ENCODE results near the gene C19orf44. TPM values are rescaled to one million over a fixed set of nuclear protein-coding genes. Genes with fewer than 3 reads are reported as not detected.
"Not testable (repeated sequence)": the region's sequence is repeated elsewhere in the genome, so short reads cannot be mapped to it uniquely, and the experiment has no call there.

C19orf44 gene
- polyA plus RNA-seq, 4 donors, result 11.7 to 17.1 (median 16.3) TPM

DNA sequence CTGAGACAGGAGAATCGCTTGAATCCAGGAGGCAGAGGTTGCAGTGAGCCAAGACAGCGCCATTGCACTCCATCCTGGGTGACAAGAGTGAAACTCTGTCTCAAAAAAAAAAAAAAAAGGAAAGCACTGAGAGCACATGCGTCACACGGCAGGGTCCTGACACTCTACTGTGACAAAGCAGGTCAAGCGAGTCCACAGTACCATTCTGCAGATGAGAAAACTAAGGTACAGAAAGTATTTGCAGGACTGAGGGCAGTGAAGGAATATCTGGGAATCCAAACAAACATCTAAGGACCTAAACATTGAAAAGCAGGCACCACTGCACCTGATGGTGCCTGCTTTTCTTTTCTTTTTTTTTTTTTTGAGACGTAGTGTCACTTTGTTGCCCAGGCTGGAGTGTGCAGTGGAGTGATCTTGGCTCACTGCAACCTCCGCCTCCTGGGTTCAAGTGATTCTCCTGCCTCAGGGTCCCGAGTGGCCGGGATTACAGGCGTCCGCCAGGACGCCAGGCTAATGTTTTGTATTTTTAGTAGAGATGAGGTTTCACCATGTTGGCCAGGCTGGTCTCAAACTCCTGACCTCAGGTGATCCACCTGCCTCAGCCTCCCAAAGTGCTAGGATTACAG, 29.3 kb upstream of the C19orf44 start:
- DNase-seq (ENCODE audit: low read depth in 4 of 4, low spot score in 3 of 4), result not testable (repeated sequence)

DNA sequence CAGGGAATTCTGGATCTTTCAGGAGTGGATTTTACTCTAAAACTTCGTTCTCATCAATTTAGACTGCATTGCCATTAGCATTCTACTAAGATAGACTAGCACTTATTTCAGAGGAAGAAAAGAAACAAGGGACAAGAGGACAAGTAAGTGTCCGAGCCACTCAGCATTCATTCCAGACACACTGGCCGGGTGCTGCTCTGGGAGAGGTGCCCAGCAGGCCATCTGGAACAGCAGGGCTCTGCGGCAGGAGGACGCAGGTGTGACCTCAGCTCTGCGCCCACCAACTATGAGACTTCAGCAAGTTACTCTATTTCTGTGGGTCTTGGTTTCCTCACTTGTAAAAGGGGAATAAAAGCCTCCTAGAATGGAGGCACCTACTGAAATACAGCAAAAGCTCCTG, 28.6 kb upstream of the C19orf44 start:
- DNase-seq (ENCODE audit: low read depth in 4 of 4, low spot score in 3 of 4), result no peak

DNA sequence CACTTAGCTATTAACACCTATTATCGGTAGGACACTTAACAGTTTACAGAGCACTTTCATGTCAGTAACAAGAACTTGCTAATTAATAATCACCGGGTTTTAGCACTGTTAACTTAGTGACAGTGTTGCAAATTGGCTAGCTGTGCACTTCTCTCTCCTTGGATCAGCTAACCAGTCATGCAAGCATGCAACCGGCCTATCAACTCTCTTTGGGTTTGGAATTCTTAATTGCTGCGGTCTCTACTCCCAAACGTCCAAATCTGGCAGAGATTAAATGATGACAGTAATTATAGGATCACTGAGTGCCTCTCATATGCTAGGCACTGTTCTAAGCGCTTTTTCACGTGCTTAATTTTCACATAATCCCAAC, 25.7 kb upstream of the C19orf44 start:
- no peak for DNase-seq (ENCODE audit: low read depth in 4 of 4, low spot score in 3 of 4)

DNA sequence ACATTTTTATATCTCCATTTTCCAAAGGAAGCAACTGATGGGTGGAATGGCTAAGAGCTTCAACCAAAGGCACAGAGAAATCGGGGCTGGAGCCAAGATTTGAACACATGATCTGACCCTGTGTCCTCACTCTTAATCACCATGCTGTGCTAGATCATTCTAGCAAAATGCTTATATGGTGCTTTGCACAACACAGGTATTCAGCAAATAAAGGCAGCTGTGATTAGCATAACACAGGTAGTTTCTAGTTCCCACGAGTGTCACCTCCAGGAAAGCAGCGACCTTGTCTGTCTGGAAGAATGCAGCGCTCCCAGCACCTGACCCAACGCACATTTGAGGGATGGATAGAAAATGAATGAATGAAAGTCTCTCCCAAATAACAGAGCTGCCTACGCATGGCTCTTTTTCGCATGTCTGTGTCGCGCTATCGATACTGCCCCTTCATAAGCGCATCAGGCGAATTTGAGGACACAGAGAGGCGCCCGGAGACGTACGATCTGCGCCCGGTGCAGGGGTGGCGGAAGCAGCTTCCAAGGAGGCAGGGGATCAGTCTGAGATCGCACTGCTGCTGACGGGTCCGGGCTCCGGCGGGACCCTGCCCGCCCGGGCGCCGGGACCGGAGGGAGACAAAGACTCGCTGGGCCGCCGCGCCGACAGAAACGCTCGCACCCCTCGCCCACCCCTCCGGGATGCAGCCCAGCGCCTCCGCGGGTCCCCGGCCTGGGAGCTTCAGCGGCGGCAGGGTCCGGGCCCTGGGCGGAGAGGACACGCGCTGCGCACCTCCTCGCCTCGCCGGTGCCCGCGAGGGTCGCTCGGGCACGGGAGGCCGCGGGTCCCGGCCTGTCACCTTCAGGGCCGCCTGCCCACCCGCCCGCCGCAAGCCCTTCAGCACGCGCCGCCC, 25.0 kb upstream of the C19orf44 start:
- no peak for DNase-seq (ENCODE audit: low read depth in 4 of 4, low spot score in 3 of 4)

DNA sequence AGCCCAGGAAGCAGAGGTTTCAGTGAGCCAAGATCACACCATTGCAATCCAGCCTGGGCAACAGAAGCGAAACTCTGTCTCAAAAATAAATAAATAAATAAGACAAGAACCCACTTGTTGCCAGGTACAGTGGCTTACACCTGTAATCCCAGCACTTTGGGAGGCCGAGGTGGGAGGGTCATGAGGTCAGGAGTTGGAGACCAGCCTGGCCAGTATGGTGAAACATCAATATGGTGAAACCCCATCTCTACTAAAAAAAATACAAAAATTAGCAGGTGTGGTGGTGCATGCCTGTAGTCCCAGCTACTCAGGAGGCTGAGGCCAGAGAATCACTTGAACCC, 23.7 kb upstream of the C19orf44 start:
- not testable (repeated sequence) for DNase-seq (ENCODE audit: low read depth in 4 of 4, low spot score in 3 of 4)

DNA sequence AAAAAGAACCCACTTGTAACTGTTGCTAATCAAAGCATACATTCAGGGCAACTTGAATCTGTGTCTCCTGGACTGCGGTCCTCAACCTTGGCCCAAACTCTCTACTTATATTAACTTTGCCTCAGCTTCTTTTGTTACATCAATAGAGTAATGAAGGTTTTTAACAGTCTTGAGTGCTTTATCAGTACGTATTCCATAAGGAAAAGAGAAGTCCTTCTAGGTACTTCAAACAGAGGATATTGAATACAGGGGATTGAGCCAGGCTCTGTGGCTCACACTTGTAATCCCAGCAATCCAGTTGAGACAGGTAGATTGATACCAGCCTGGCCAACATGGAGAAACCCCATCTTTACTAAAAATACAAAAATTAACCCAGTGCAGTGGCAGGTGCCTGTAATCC, 23.2 kb upstream of the C19orf44 start:
- DNase-seq (ENCODE audit: low read depth in 4 of 4, low spot score in 3 of 4), result no peak

DNA sequence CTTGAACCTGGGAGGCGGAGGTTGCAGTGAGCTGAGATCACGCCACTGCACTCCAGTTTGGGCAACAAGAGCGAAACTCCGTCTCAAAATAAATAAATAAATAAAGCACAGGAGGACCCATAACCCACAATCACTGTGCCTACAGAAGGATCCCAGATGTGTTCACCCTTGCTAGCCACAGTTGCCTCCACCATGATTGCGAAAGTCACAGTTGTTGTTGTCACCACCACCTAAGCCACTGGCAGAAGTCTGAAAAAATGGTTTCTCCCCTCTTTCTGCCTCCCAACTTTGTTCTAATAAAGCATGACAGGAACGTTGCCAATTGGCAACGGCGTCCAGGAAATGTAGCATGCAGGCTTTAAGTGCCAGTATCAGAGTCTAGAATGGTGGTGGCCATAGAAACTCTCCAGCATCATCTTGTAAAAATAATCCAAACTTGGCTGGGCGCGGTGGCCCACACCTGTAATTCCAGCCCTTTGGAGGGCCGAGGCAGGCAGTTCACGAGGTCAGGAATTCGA, 22.3 kb upstream of the C19orf44 start:
- DNase-seq (ENCODE audit: low read depth in 4 of 4, low spot score in 3 of 4), result no peak

DNA sequence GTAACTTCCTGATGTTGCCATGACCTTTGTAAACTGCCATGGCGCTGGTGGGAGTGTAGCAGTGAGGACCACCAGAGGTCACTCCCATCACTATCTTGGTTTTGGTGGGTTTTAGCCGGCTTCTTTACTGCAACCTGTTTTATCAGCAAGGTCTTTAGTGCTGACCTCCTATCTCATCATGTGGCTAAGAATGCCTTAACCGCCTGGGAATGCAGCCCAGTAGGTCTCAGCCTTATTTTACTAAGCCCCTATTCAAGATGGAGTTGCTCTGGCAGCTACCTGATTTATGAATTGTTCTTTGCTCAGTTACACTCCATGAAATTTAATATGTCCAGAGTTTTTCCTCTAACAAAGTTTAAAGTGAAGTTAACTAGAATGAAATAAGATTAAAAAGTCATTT, 19.8 kb upstream of the C19orf44 start:
- DNase-seq (ENCODE audit: low read depth in 4 of 4, low spot score in 3 of 4), result no peak

DNA sequence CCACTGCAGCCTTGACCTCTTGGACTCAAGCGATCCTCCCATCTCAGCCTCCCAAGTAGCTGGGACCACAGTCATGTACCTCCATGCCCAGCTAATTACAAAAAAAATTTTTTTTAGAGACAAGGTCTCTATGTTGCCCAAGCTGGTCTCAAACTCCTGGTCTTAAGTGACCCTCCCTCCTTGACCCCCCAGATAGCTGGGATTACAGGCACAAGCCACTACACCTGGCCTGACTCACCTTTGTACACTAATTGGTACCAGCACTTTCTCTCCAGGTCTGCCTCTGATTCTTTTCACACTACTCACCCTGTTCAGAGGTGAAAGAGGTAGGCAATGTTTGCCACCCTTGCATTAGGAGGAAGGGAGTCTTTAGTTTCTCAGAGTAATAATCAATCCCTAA, 18.9 kb upstream of the C19orf44 start:
- no peak for DNase-seq (ENCODE audit: low read depth in 4 of 4, low spot score in 3 of 4)

DNA sequence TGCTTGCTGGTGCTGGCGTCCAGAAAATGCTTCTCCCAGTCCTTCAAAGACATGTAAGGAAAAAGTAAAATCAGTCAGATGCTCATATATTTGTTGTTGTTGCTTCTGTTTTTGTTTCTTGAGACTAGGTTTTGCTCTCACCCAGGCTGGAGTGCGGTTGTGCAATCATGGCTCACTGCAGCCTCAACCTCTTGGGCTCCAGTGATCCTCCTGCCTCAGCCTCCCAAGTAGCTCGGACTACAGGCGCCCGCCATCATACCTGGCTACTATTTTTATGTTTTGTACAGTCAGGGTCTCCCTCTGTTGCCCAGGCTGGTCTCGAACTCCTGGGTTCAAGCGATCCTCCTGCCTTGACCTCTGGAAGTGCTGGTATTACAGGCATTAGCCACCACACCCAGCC, 13.4 kb upstream of the C19orf44 start:
- no peak for DNase-seq (ENCODE audit: low read depth in 4 of 4, low spot score in 3 of 4)

DNA sequence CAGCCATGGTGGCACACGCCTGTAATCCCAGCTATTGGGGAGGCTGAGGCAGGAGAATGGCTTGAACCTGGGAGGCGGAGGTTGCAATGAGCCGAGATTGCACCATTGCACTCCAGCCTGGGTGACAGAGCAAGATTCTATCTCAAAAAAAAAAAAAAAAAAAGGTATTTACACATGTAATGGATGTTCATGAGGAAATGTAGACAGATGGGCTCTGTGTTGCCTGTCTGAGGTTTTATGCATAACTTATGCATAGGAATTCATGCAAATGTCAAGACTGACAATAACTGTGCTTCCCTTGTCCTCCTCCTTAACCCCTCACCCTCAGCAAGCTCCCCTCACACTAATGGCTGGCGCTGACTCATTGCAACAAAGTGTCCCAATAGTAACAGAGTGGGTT, 9.7 kb upstream of the C19orf44 start:
- not testable (repeated sequence) for DNase-seq (ENCODE audit: low read depth in 4 of 4, low spot score in 3 of 4)

DNA sequence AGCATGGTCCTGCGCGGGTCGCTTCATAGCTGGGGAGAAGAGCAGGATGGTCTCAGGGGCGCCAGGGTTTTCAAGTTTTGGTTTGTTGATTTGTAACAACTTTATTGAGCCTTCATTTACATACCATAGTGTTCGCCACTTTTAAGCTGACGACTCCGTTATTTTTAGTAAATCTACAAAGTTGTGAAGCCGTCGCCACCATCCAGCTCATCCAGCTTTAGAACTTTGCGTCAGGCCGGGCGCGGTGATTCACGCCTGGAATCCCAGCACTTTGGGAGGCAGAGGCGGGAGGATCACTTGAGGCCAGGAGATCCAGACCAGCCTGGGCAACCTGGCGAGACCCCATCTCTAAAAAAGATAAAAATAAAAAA, 404 bp downstream of the C19orf44 start:
- DNase-seq (ENCODE audit: low read depth in 4 of 4, low spot score in 3 of 4), result no peak

DNA sequence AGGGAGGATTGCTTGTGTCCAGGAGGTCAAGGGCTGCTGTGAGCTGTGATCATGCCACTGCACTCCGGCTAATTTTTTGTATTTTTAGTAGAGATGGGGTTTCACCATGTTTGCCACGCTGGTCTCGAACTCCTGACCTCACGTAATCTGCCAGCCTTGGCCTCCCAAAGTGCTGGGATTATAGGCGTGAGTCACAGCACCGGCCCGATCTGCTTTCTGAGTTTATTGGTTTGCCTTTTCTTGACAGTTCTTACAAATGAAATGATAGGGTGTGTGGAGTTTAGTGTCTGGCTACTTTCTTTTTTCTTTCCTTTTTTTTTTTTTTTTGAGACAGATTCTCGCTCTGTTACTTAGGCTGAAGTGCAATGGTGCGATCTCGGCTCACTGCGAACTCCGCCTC, 848 bp downstream of the C19orf44 start:
- DNase-seq (ENCODE audit: low read depth in 4 of 4, low spot score in 3 of 4), result no peak

DNA sequence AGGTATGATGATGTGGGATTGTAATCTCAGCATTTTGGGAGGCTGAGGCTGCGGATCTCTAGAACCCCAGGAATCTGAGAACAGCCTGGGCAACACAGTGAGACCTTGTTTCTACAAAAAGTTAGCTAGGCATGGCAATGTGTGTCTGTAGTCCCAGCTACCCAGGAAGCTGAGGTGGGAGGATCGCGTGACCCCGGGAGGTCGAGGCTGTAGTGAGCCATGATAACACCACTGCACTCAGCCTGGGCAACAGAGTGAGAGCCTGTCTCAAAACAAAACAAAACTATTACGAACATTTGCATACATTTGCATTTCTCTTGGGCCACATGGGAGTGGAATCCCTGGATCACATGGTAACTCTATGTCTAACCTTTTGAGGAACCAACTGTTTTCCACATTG, 1.6 kb downstream of the C19orf44 start:
- no peak for DNase-seq (ENCODE audit: low read depth in 4 of 4, low spot score in 3 of 4)

DNA sequence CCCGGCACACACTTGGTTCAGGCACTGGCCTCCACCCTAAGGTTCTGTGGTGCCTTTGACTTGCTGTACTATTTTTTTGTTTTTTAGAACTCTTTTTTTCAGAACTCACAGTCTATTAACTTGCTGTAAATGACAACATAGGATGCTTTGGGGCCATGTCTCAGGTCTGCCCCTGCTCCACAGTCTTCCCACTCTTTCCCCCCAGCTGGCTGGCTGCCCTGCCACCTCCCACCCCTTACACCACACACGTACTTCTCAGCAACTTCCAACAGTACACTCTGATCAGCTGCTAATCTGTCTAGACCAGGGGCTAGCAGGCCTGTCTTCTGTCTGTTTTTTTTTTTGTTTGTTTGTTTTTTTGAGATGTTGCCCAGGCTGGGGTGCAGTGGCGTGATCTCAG, 8.1 kb downstream of the C19orf44 start:
- no peak for DNase-seq (ENCODE audit: low read depth in 4 of 4, low spot score in 3 of 4)

DNA sequence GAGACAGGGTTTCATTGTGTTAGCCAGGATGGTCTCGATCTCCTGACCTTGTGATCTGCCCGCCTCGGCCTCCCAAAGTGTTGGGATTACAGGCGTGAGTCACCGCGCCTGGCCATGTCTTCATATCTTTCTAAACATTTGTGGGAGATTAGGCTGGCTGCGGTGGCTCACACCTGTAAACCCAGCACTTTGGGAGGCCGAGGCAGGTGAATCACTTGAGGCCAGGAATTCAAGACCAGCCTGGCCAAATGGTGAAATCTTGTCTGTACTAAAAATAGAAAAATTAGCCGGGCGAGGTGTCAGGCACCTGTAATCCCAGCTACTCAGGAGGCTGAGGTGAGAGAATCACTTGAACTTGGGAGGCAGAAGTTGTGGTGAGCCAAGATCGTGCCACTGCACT, 10.0 kb downstream of the C19orf44 start:
- not testable (repeated sequence) for DNase-seq (ENCODE audit: low read depth in 4 of 4, low spot score in 3 of 4)

DNA sequence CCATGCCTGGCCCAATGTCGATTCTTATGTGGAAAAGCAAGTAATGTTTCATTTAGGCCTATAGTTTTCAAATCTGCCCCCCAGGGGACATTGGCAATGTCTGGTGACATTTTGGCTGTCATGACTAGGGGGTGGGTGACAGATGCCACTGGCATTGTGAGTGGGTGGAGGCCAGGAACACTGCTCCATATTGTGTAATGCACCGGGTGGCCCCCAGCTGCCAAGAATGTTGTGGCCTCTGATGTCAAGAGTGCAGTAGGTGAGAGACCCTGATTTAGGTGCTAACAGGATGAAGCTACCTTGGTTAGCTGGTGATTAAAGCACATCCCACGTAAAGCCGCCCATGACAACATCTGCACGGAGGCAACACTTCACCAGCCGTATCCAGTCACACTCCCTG, 10.8 kb downstream of the C19orf44 start:
- no peak for DNase-seq (ENCODE audit: low read depth in 4 of 4, low spot score in 3 of 4)

DNA sequence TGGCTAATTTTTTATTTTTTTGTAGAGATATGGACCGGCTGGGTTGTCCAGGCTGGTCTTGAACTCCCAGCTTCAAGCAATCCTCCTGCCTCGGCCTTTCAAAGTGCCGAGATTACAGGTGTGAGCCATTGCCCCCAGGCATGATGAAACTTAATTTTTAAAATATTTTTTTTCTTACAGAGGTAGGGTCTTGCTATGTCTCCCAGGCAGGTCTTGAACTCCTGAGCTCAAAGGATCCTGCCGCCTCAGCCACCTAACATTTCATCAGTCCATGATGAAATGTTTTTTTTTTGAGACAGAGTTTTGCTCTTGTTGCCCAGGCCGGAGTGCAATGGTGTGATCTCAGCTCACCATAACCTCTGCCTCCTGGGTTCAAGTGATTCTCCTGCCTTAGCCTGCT, 12.4 kb downstream of the C19orf44 start:
- DNase-seq (ENCODE audit: low read depth in 4 of 4, low spot score in 3 of 4), result no peak

DNA sequence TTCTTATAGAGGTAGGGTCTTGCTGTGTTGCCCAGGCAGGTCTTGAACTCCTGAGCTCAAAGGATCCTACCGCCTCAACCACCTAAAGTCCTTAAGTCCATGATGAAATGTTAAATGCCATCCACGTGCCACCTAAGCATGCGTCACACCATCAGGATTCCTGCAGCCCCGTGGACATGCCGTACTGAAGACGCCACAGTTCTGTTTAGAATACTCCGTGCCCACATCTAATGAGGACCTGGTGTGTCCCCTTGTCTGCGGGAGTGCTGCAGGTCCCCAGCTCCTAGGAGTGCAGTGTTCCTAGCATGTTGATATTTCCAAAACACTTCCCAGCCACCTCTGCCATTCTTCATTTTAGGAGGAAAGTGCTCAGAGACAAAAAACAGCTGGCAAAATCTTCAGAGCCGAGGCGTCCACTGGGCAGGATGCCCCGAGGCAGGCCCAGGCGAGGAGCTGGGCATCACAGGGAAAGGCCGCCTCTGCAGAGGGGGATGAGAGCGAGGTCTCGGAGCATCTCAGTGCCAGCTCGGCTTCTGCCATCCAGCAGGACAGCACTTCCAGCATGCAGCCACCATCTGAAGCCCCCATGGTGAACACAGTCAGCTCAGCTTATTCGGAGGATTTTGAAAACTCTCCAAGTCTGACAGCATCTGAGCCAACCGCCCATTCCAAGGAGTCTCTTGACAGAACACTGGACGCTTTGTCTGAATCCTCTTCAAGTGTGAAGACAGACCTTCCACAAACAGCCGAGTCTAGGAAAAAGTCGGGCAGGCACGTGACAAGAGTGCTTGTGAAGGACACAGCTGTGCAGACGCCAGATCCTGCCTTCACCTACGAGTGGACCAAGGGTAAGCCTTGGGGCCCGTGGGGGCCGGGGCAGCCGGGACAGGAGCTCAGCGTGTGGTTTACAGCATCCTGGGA, 13.2 kb downstream of the C19orf44 start:
- DNase-seq (ENCODE audit: low read depth in 4 of 4, low spot score in 3 of 4), result no peak

DNA sequence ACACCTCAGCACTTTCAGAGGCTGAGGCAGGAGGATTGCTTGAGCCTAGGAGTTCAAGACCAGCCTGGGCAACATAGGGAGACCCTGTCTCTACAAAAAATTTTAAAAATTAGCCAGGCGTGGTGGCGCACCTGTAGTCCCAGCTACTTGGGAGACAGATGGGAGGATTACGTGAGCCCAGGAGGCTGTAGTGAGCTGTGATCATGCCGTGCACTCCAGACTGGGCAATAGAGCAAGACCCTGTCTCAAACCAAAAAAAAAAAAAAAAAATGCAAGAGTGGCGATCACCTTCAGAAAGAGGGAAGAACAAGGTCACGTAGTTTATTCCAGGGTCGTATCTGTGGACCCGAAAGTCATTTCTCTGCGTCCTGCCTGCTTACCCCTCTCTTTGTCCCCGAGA, 16.4 kb downstream of the C19orf44 start:
- DNase-seq (ENCODE audit: low read depth in 4 of 4, low spot score in 3 of 4), result not testable (repeated sequence)

DNA sequence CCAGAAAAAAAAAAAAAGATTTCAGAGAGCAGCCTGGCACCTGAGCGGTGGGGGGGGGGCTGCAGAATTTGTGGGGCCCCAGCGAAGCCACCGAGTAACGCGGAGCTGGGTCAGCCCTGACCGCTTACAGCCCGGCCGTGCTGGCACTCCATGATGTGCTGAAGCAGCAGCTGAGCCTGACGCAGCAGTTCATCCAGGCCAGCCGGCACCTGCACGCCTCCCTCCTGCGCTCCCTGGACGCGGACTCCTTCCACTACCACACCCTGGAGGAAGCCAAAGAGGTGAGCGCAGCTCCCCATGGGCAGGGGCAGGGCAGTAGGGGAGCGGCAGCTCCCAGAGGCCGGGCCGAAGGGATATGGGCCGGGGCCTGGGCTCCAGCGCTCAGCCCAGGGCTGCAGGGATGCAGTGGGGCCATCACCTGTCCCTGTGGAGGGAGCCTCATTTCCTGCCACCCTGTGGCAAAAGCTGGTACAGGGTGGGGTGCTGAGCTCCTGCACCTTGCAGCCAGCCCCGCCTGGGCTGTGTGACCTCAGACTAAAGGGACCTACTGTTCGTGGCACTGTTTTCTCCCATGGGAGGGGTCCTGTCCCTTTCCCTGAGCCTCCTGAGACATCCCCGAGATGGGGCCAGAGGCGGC, 18.3 kb downstream of the C19orf44 start:
- no peak for DNase-seq (ENCODE audit: low read depth in 4 of 4, low spot score in 3 of 4)

Data from right renal pelvis (tissue), 4 donors.